Measurements from ENCODE around the gene MELK. TPM values are rescaled to one million over a fixed set of nuclear protein-coding genes. Genes with fewer than 3 reads are reported as not detected.

MELK gene
- total RNA-seq, 4 donors from 2014 or later = 0.29 TPM; not detected in 3

DNA sequence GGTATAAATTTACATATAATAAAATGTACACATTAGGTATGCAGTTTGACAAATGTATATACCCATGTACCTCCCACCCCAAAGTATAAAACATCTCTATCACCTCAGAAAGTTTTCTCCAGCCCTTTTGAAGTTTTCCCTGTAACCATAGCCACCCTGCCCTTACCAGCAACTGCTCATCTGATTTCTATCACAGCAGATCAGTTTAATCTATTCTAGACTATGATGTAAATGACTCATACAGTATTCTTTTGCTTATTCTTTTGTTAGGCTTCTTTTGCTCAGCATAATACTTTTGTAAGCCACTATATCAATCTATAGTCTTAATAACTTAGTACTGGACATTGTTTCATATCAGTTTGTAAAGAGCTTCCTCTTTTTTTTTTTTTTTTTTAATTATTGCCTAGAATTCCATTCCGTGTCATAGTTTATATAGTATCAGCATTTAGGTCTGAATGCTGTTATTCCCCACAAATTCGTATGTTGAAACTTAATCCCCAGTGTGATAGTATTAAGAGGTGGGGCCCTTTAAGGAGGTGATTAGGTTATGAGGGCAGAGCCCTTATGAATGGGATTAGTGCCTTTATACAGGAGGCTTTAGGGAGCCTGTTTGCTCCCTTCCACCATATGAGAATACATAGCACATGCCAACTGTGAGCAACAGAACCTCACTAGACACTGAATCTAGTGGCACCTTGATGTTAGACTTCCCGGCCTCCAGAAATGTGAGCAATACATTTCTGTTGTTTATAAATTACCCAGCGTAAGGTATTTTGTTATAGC, 20.3 kb downstream of the MELK start:
- Histone ChIP-seq H3K4me1 (no peaks in the 10 kb centered on the region), H3K27ac (no peak overlapping the region), H3K9me3 (no peaks in the 10 kb centered on the region), H3K4me3 (no peak overlapping the region), H3K36me3 (no peaks in the 10 kb centered on the region), H3K27me3 (no peaks in the 10 kb centered on the region)
- DNase-seq (no peak), ATAC-seq (no peak)
- no peak for TF ChIP-seq POLR2A (IDR thresholded peaks at IDR 0.05)
- TF ChIP-seq, protein P1, sequence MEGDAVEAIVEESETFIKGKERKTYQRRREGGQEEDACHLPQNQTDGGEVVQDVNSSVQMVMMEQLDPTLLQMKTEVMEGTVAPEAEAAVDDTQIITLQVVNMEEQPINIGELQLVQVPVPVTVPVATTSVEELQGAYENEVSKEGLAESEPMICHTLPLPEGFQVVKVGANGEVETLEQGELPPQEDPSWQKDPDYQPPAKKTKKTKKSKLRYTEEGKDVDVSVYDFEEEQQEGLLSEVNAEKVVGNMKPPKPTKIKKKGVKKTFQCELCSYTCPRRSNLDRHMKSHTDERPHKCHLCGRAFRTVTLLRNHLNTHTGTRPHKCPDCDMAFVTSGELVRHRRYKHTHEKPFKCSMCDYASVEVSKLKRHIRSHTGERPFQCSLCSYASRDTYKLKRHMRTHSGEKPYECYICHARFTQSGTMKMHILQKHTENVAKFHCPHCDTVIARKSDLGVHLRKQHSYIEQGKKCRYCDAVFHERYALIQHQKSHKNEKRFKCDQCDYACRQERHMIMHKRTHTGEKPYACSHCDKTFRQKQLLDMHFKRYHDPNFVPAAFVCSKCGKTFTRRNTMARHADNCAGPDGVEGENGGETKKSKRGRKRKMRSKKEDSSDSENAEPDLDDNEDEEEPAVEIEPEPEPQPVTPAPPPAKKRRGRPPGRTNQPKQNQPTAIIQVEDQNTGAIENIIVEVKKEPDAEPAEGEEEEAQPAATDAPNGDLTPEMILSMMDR (IDR thresholded peaks at IDR 0.05 in 4 of 5, conservative IDR thresholded peaks at IDR 0.05 in 1 of 5) = no peak
- intact Hi-C loops (cut with DNase I; ENCODE audit: low total_unique reads) = no loop called here
- in situ Hi-C loops (cut with MboI; ENCODE audit: low sequenced_read_pairs in 4 of 4) = loop anchor here in 1 of 4 donors (25.0 kb wide), 1 partner anchor 94 kb away; no protein-coding TSS in a partner anchor

DNA sequence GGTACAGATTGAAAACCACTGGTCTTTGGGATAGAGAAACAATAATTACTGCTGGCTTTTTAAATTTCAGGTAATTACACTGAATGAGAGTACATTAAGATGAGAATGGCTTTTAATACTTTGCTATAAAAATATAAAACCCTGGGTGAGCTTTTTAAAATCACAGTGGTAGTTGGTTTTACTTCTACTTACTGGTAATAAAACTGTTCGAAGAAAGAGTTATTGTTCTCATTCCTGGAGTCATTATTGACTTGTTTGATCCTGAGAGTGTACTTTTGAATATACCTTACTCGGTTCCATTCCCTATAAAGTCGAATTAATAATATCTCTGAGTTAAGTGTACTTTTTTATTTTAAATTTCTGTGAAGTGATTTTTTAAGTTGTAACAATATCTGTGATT, 21.5 kb downstream of the MELK start:
- in situ Hi-C loops (cut with MboI; ENCODE audit: low sequenced_read_pairs in 4 of 4) = loop anchor here in 1 of 4 donors (25.0 kb wide), 1 partner anchor 93 kb away; no protein-coding TSS in a partner anchor
- ATAC-seq (no peak), DNase-seq (no peak)
- intact Hi-C loops (cut with DNase I; ENCODE audit: low total_unique reads) = no loop called here
- H3K27me3 ChIP-seq = no peaks in the 10 kb centered on the region
- H3K36me3 ChIP-seq = no peaks in the 10 kb centered on the region
- no peak overlapping the region for H3K27ac ChIP-seq
- H3K9me3 ChIP-seq = no peaks in the 10 kb centered on the region
- no peak overlapping the region for H3K4me3 ChIP-seq
- H3K4me1 ChIP-seq = no peaks in the 10 kb centered on the region
- TF ChIP-seq POLR2A (IDR thresholded peaks at IDR 0.05) = no peak
- TF ChIP-seq, protein P1 (IDR thresholded peaks at IDR 0.05 in 4 of 5, conservative IDR thresholded peaks at IDR 0.05 in 1 of 5) = no peak

DNA sequence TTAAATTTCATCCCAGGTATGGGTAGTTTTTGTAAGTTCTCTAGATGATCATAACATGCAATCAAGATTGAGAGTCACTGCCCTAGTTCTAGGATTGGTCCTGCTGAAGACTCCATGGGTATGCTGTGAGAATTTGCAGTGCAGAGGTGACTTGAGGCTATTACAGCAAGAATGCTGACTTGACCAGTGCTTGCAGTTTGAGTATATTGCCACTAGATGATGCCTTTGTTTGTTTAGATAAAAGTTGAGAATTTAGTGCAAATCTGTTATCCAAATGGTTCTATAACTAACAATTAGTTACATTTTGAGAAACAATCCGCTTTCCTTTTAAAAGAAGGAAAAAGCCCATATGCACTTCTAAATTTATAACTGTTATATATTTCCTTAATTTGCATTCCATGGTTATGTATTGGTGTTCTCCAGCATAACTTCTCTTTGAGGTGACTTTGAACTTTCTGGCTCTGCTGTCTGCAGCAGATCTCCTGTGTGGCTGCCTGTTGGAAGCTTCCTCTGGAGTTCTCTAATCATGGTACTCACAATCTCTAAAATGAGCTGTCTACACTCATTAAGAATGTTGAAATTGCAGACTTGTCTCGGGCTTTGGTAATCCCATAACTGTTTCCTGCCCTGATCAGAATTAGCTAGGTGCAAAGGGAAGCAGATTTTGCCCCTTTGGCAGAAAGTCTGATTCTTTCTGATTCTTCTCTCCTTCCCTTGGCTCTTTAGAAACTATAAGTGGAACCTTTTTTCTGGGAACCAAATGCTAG, 24.9 kb downstream of the MELK start:
- no peaks in the 10 kb centered on the region for H3K27me3 ChIP-seq
- TF ChIP-seq POLR2A (IDR thresholded peaks at IDR 0.05) = no peak
- TF ChIP-seq, protein P1 (IDR thresholded peaks at IDR 0.05 in 4 of 5, conservative IDR thresholded peaks at IDR 0.05 in 1 of 5) = no peak
- no peaks in the 10 kb centered on the region for H3K36me3 ChIP-seq
- ATAC-seq = no peak
- in situ Hi-C loops (cut with MboI; ENCODE audit: low sequenced_read_pairs in 4 of 4) (loop anchor here in 1 of 4 donors (25.0 kb wide), 1 partner anchor 90 kb away; no protein-coding TSS in a partner anchor), intact Hi-C loops (cut with DNase I; ENCODE audit: low total_unique reads) (no loop called here)
- DNase-seq = no peak
- no peaks in the 10 kb centered on the region for H3K4me1 ChIP-seq
- no peak overlapping the region for H3K27ac ChIP-seq
- no peak overlapping the region for H3K4me3 ChIP-seq
- no peaks in the 10 kb centered on the region for H3K9me3 ChIP-seq

DNA sequence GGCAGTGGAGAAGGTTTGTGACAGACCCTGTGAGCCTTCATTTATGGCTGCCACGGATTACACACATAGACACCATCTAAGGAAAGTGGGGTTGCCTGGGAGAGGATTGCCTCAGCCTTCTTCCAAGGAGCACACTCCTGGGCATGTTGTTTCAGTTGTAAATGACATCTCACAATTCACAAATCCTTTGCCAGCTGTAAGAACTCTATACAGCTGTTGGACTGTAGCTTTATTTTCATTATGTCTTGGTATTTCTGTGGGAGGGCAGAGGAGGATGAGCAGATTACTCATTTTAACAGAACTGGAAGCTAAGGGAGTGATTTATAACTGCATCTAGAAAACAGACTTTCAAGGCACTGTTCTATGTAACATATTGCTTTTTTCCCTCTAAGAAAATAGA, 25.6 kb downstream of the MELK start:
- intact Hi-C loops (cut with DNase I; ENCODE audit: low total_unique reads) = no loop called here
- TF ChIP-seq POLR2A (IDR thresholded peaks at IDR 0.05) = no peak
- TF ChIP-seq, protein P1 (IDR thresholded peaks at IDR 0.05 in 4 of 5, conservative IDR thresholded peaks at IDR 0.05 in 1 of 5) = no peak
- Histone ChIP-seq H3K36me3 (no peaks in the 10 kb centered on the region), H3K4me1 (no peaks in the 10 kb centered on the region), H3K4me3 (no peak overlapping the region), H3K27ac (no peak overlapping the region), H3K9me3 (no peaks in the 10 kb centered on the region), H3K27me3 (no peaks in the 10 kb centered on the region)
- ATAC-seq (no peak), DNase-seq (no peak)
- in situ Hi-C loops (cut with MboI; ENCODE audit: low sequenced_read_pairs in 4 of 4) = loop anchor here in 1 of 4 donors (25.0 kb wide), 1 partner anchor 89 kb away; no protein-coding TSS in a partner anchor

All from gastrocnemius medialis (tissue), 4 donors.